ENCODE data around the gene CCDC192.

GRCh38 chr5:127744241-127744640 lies 41.0 kb downstream of the CCDC192 start:
- TF ChIP-seq POLR2A (IDR thresholded peaks at IDR 0.05) (no peak), CTCF (IDR thresholded peaks at IDR 0.05) (no peak)
